ENCODE measurements around the gene IFIT1.

GRCh38 chr10:89427629-89428028, 35.2 kb downstream of the IFIT1 start:
- TF ChIP-seq CTCF (IDR thresholded peaks at IDR 0.05) = no peak
- TF ChIP-seq EZH2 (IDR thresholded peaks at IDR 0.05) = no peak
- no peak for TF ChIP-seq EZH2phosphoT487 (IDR thresholded peaks at IDR 0.05)

All from neural progenitor cell (in vitro differentiated cells).